Measurements from ENCODE around the gene ACER3.
"Not testable (repeated sequence)": the region's sequence is repeated elsewhere in the genome, so short reads cannot be mapped to it uniquely, and the experiment has no call there.

ACER3 gene

DNA sequence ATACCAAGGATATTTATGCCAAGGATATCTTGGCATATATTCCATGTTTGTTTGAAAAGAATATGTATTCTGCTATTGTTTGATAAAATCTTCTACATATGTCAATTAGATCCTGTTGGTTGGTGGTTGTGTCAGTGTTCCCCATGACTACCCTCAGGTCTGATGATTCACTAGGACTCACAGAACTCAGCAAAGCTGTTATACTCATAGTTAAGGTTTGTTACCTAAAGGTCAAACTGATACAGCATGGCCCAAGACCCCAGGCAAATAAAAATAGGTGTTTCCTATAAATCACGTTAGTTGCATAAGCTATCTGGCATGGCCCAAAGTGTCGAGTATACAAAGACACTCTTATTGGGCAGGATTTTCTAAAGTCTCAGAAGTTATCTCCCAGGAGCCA, 143.2 kb downstream of the ACER3 start:
- no peak for DNase-seq (ENCODE audit: low read depth)
- H3K36me3 ChIP-seq (ENCODE audit: control insufficient read depth, insufficient read depth, low read length, severe bottlenecking), result peaks cover 33% of the 10 kb centered on the region
- no peak overlapping the region for H3K4me3 ChIP-seq (ENCODE audit: low read length)
- no peak overlapping the region for H3K9ac ChIP-seq (ENCODE audit: low read length)
- H3K27me3 ChIP-seq (replicated peaks; ENCODE audit: control insufficient read depth, insufficient read depth, low read length), result no peaks in the 10 kb centered on the region
- peaks cover 6% of the 10 kb centered on the region for H3K9me3 ChIP-seq (ENCODE audit: control insufficient read depth, low read length)
- no peaks in the 10 kb centered on the region for H3K4me1 ChIP-seq (ENCODE audit: control insufficient read depth, insufficient read depth, low read length)

GRCh38 chr11:77009533-77010160, 148.9 kb downstream of the ACER3 start:
- DNase-seq (ENCODE audit: low read depth), result no peak
- H3K4me3 ChIP-seq (ENCODE audit: low read length), result no peak overlapping the region
- peaks cover 30% of the 10 kb centered on the region for H3K36me3 ChIP-seq (ENCODE audit: control insufficient read depth, insufficient read depth, low read length, severe bottlenecking)
- H3K9ac ChIP-seq (ENCODE audit: low read length), result no peak overlapping the region
- no peaks in the 10 kb centered on the region for H3K4me1 ChIP-seq (ENCODE audit: control insufficient read depth, insufficient read depth, low read length)
- H3K9me3 ChIP-seq (ENCODE audit: control insufficient read depth, low read length), result no peaks in the 10 kb centered on the region
- H3K27me3 ChIP-seq (replicated peaks; ENCODE audit: control insufficient read depth, insufficient read depth, low read length), result no peaks in the 10 kb centered on the region

- no peak for DNase-seq (ENCODE audit: low read depth)
- H3K9me3 ChIP-seq (ENCODE audit: control insufficient read depth, low read length), result no peaks in the 10 kb centered on the region
- H3K27me3 ChIP-seq (replicated peaks; ENCODE audit: control insufficient read depth, insufficient read depth, low read length), result no peaks in the 10 kb centered on the region
- no peak overlapping the region for H3K9ac ChIP-seq (ENCODE audit: low read length)
- H3K4me3 ChIP-seq (ENCODE audit: low read length), result no peak overlapping the region
- H3K4me1 ChIP-seq (ENCODE audit: control insufficient read depth, insufficient read depth, low read length), result peaks cover 3% of the 10 kb centered on the region
- peaks cover 29% of the 10 kb centered on the region for H3K36me3 ChIP-seq (ENCODE audit: control insufficient read depth, insufficient read depth, low read length, severe bottlenecking)
Measured at GRCh38 chr11:77014669-77015068, 154.0 kb downstream of the ACER3 start.

DNA sequence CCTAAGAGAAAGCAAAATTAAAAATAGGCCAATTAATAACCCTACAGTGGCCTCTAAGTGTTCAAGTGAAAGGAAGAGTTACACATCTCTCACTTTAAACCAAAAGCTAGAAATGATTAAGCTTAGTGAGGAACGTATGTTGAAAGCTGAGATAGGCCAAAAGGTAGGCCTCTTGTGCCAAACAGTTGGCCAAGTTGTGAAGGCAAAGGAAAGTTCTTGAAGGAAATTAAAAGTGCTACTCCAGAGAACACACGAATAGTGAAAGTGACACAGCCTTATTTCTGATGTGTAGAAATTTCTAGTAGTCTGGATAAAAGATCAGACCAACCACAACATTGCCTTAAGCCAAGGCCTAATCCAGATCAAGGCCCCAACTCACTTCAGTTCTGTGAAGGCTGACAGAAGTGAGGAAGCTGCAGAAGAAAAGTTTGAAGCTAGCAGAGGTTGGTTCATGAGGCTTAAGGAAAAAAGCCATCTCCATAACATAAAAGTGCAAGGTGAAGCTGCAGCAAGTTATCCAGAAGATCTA, 157.7 kb downstream of the ACER3 start:
- not testable (repeated sequence) for DNase-seq (ENCODE audit: low read depth); H3K4me1 ChIP-seq (ENCODE audit: control insufficient read depth, insufficient read depth, low read length); H3K27me3 ChIP-seq (replicated peaks; ENCODE audit: control insufficient read depth, insufficient read depth, low read length); H3K9me3 ChIP-seq (ENCODE audit: control insufficient read depth, low read length); H3K9ac ChIP-seq (ENCODE audit: low read length); H3K4me3 ChIP-seq (ENCODE audit: low read length)
- peaks cover 45% of the 10 kb centered on the region for H3K36me3 ChIP-seq (ENCODE audit: control insufficient read depth, insufficient read depth, low read length, severe bottlenecking)

GRCh38 chr11:77019976-77020595, 159.4 kb downstream of the ACER3 start:
- Histone ChIP-seq H3K4me3 (ENCODE audit: low read length) (no peak overlapping the region), H3K36me3 (ENCODE audit: control insufficient read depth, insufficient read depth, low read length, severe bottlenecking) (peaks cover 47% of the 10 kb centered on the region), H3K9ac (ENCODE audit: low read length) (no peak overlapping the region), H3K4me1 (ENCODE audit: control insufficient read depth, insufficient read depth, low read length) (peaks cover 9% of the 10 kb centered on the region), H3K27me3 (replicated peaks; ENCODE audit: control insufficient read depth, insufficient read depth, low read length) (no peaks in the 10 kb centered on the region), H3K9me3 (ENCODE audit: control insufficient read depth, low read length) (no peaks in the 10 kb centered on the region)
- peak; percentile 26 for DNase-seq (ENCODE audit: low read depth)

DNA sequence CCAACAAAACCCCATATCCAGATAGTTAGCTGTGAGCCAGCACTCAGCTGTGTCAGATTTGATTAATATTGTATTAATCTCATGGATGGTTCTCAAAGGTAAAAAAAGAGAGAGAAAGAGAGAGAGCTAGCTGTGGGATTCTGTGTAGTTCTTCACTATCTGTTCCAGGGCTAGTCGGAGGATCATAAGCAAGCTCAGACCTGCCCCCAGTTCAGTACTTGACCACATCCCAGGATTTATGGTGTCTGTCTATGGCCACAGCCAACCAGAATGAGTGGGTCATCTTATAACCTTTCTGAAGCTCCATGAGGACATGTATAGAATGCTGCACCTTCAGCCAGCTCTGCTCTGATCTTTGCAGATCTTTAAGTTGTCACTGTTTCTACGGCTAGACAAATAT, 160.0 kb downstream of the ACER3 start:
- no peak overlapping the region for H3K9ac ChIP-seq (ENCODE audit: low read length)

DNA sequence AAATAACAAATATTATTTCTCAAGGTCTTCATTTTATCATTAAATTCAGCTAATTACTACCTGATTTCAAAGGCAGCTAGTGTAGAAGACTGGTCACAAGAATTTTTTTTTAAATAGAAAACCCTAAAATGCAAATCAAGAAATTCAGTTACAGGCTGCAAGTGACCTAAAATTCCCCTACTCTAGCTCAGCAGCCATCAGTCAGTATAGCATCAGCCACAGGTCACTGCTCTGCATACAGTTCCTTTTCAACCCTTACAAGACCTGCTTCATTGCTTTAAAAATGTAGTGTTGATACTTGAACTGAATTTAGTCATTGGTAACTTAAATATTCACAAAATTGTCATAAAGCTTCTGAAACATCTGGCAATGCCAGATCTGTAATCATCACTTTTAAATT, 164.0 kb downstream of the ACER3 start:
- H3K4me1 ChIP-seq (ENCODE audit: control insufficient read depth, insufficient read depth, low read length), result peaks cover 6% of the 10 kb centered on the region
- peaks cover 1% of the 10 kb centered on the region for H3K27me3 ChIP-seq (replicated peaks; ENCODE audit: control insufficient read depth, insufficient read depth, low read length)
- H3K9me3 ChIP-seq (ENCODE audit: control insufficient read depth, low read length), result no peaks in the 10 kb centered on the region
- H3K9ac ChIP-seq (ENCODE audit: low read length), result no peak overlapping the region
- H3K36me3 ChIP-seq (ENCODE audit: control insufficient read depth, insufficient read depth, low read length, severe bottlenecking), result peaks cover 29% of the 10 kb centered on the region
- DNase-seq (ENCODE audit: low read depth), result no peak
- H3K4me3 ChIP-seq (ENCODE audit: low read length), result no peak overlapping the region

More for the DNA sequence above, 160.0 kb downstream of the ACER3 start:
- no peaks in the 10 kb centered on the region for H3K9me3 ChIP-seq (ENCODE audit: control insufficient read depth, low read length)
- peaks cover 47% of the 10 kb centered on the region for H3K36me3 ChIP-seq (ENCODE audit: control insufficient read depth, insufficient read depth, low read length, severe bottlenecking)
- no peak for DNase-seq (ENCODE audit: low read depth)
- no peaks in the 10 kb centered on the region for H3K27me3 ChIP-seq (replicated peaks; ENCODE audit: control insufficient read depth, insufficient read depth, low read length)
- peaks cover 6% of the 10 kb centered on the region for H3K4me1 ChIP-seq (ENCODE audit: control insufficient read depth, insufficient read depth, low read length)
- H3K4me3 ChIP-seq (ENCODE audit: low read length), result no peak overlapping the region

DNA sequence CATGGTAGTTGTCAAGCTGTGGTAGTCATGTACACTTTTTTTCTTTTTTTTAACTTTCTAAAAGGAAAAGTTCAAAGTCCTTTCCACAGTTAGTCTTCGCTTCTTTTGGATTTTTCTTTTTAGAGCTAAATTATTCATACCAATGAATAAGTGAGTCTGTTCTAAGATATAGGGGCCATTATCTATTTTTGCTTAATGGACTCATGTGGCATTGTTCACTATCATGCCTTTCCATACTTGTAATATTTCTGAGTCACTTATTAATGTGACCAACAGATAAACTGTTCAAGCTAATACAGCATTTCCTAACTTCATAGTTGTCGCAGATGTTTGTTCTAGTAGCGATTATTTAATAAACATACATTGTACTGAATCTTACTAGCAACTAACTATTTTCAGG, 165.5 kb downstream of the ACER3 start:
- Histone ChIP-seq H3K4me3 (ENCODE audit: low read length) (no peak overlapping the region), H3K27me3 (replicated peaks; ENCODE audit: control insufficient read depth, insufficient read depth, low read length) (peaks cover 14% of the 10 kb centered on the region), H3K9me3 (ENCODE audit: control insufficient read depth, low read length) (no peaks in the 10 kb centered on the region), H3K9ac (ENCODE audit: low read length) (no peak overlapping the region), H3K4me1 (ENCODE audit: control insufficient read depth, insufficient read depth, low read length) (no peaks in the 10 kb centered on the region), H3K36me3 (ENCODE audit: control insufficient read depth, insufficient read depth, low read length, severe bottlenecking) (peaks cover 16% of the 10 kb centered on the region)
- no peak for DNase-seq (ENCODE audit: low read depth)

- H3K9ac ChIP-seq (ENCODE audit: low read length), result no peak overlapping the region
- no peak for DNase-seq (ENCODE audit: low read depth)
- no peak overlapping the region for H3K4me3 ChIP-seq (ENCODE audit: low read length)
- no peaks in the 10 kb centered on the region for H3K4me1 ChIP-seq (ENCODE audit: control insufficient read depth, insufficient read depth, low read length)
- H3K27me3 ChIP-seq (replicated peaks; ENCODE audit: control insufficient read depth, insufficient read depth, low read length), result peaks cover 15% of the 10 kb centered on the region
- peaks cover 11% of the 10 kb centered on the region for H3K36me3 ChIP-seq (ENCODE audit: control insufficient read depth, insufficient read depth, low read length, severe bottlenecking)
- H3K9me3 ChIP-seq (ENCODE audit: control insufficient read depth, low read length), result no peaks in the 10 kb centered on the region
Measured at GRCh38 chr11:77026743-77027142, 166.0 kb downstream of the ACER3 start.

DNA sequence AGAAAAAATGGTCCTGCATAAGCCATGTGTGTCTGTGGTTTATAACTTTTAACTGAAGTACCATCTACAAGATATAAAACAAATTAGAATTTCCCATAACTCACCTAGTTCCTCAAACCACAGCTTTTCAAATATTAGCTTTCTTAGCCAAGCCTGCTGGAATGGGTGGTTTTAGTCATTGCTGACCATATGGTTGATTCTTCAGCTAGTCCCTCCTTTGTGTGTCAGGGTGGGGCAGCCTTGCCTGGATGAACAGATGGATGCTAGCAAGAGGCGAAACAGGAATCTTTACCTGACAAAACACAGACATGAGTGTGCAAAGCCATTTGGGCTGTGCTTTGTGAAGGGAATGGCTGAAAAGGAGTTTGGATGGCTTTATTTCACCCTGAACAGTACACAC, 166.6 kb downstream of the ACER3 start:
- DNase-seq (ENCODE audit: low read depth), result no peak
- Histone ChIP-seq H3K9me3 (ENCODE audit: control insufficient read depth, low read length) (no peaks in the 10 kb centered on the region), H3K27me3 (replicated peaks; ENCODE audit: control insufficient read depth, insufficient read depth, low read length) (peaks cover 15% of the 10 kb centered on the region), H3K4me3 (ENCODE audit: low read length) (no peak overlapping the region), H3K9ac (ENCODE audit: low read length) (no peak overlapping the region), H3K4me1 (ENCODE audit: control insufficient read depth, insufficient read depth, low read length) (no peaks in the 10 kb centered on the region), H3K36me3 (ENCODE audit: control insufficient read depth, insufficient read depth, low read length, severe bottlenecking) (peaks cover 5% of the 10 kb centered on the region)

- no peak for DNase-seq (ENCODE audit: low read depth)
- H3K27me3 ChIP-seq (replicated peaks; ENCODE audit: control insufficient read depth, insufficient read depth, low read length), result peaks cover 24% of the 10 kb centered on the region
- H3K4me1 ChIP-seq (ENCODE audit: control insufficient read depth, insufficient read depth, low read length), result no peaks in the 10 kb centered on the region
- H3K9me3 ChIP-seq (ENCODE audit: control insufficient read depth, low read length), result no peaks in the 10 kb centered on the region
- H3K9ac ChIP-seq (ENCODE audit: low read length), result no peak overlapping the region
- no peak overlapping the region for H3K4me3 ChIP-seq (ENCODE audit: low read length)
- no peaks in the 10 kb centered on the region for H3K36me3 ChIP-seq (ENCODE audit: control insufficient read depth, insufficient read depth, low read length, severe bottlenecking)
Measured at GRCh38 chr11:77029829-77030228, 169.1 kb downstream of the ACER3 start.

All from adipocyte (in vitro differentiated cells).